Smooth muscle cell (in vitro differentiated cells): Measurements from ENCODE around the gene CACNA1B. TPM values are rescaled to one million over a fixed set of nuclear protein-coding genes. Genes with fewer than 3 reads are reported as not detected.
"Not testable (repeated sequence)": the region's sequence is repeated elsewhere in the genome, so short reads cannot be mapped to it uniquely, and the experiment has no call there.

Experiments used
- DNase-seq: peaks from one replicate; lab custom pipeline; 2025; ENCODE audit not compliant: unreplicated experiment; lab: John Stamatoyannopoulos, UW
- H2AFZ ChIP-seq: fragments of 200-600 bp; sonication (generic); 2 replicates; pipeline ENCODE4 v1.6.0; 2016; ENCODE audit warnings: antibody characterized with exemption, low read depth, mild to moderate bottlenecking
- H3F3A ChIP-seq: fragments of 200-600 bp; sonication (generic); 2 replicates; pipeline ENCODE4 v1.6.0; 2017; ENCODE audit warnings: antibody characterized with exemption, low read depth
- H3K27ac ChIP-seq: fragments of 200-600 bp; sonication (generic); 2 replicates; pipeline ENCODE4 v1.5.1; 2016; ENCODE audit warnings: low read depth, mild to moderate bottlenecking
- H3K27me3 ChIP-seq: fragments of 200-600 bp; sonication (generic); 2 replicates; pipeline ENCODE4 v1.6.1; 2016; ENCODE audit warnings: low read depth, mild to moderate bottlenecking
- H3K36me3 ChIP-seq: fragments of 200-600 bp; sonication (generic); 2 replicates; pipeline ENCODE4 v1.5.1; 2016; ENCODE audit warnings: low read depth
- H3K4me1 ChIP-seq: fragments of 200-600 bp; sonication (generic); 2 replicates; pipeline ENCODE4 v1.5.1; 2016; ENCODE audit warnings: low read depth
- H3K4me2 ChIP-seq: fragments of 200-600 bp; sonication (generic); 2 replicates; pipeline ENCODE4 v1.6.0; 2016; ENCODE audit warnings: mild to moderate bottlenecking
- H3K4me3 ChIP-seq: fragments of 200-600 bp; sonication (generic); 2 replicates; pipeline ENCODE4 v1.5.1; 2016; ENCODE audit warnings: mild to moderate bottlenecking
- H3K79me2 ChIP-seq: fragments of 200-600 bp; sonication (generic); 2 replicates; pipeline ENCODE4 v1.6.0; 2016; ENCODE audit warnings: low read depth, mild to moderate bottlenecking
- H3K9ac ChIP-seq: fragments of 200-600 bp; sonication (generic); 2 replicates; pipeline ENCODE4 v1.6.0; 2016; ENCODE audit warnings: low read depth
- H3K9me3 ChIP-seq: fragments of 200-600 bp; sonication (generic); replicated peaks from 2 replicates; pipeline ENCODE4 v1.5.1; 2016; ENCODE audit warnings: low read depth
- H4K20me1 ChIP-seq: fragments of 200-600 bp; sonication (generic); 2 replicates; pipeline ENCODE4 v1.6.0; 2016; ENCODE audit warnings: low read depth
- WGBS: methylation state at CpG from one replicate; pipeline ENCODE4 v1.1.7; 2016; ENCODE audit warnings: low lambda C conversion rate; 5-methylcytosine and 5-hydroxymethylcytosine counted together
- polyA plus RNA-seq: library from polyadenylated mRNA; unstranded; fragments of >200 nt; fragmentation: Nextera tagmentation; extraction: Ambion mirVana; gene quantifications from 2 replicates; pipeline ENCODE4 v1.2.1, GENCODE V29; 2016
- total RNA-seq: library from RNA; depleted of rRNA; stranded (reverse); fragments of >200 nt; gene quantifications from 2 replicates; pipeline ENCODE4 v1.2.3, GENCODE V29; 2014
- TF ChIP-seq, protein P1 (sequence below): fragments of 200-600 bp; sonication (generic); IDR thresholded peaks from 2 replicates; pipeline ENCODE4 v1.5.1; 2017; ENCODE audit warnings: borderline replicate concordance, mild to moderate bottlenecking, antibody characterized with exemption; ENCODE audit not compliant: insufficient read depth, poor library complexity, severe bottlenecking

CACNA1B gene
- total and polyA plus RNA-seq, 2 experiments from 2014 or later = 0.09 to 0.23 TPM

GRCh38 chr9:137882506-137882821 lies 4.9 kb downstream of the CACNA1B start:
- H2AFZ ChIP-seq = no peak overlapping the region
- no peak overlapping the region for H3K27ac ChIP-seq
- H3K27me3 ChIP-seq = peaks cover 13% of the 10 kb centered on the region
- TF ChIP-seq, protein P1, sequence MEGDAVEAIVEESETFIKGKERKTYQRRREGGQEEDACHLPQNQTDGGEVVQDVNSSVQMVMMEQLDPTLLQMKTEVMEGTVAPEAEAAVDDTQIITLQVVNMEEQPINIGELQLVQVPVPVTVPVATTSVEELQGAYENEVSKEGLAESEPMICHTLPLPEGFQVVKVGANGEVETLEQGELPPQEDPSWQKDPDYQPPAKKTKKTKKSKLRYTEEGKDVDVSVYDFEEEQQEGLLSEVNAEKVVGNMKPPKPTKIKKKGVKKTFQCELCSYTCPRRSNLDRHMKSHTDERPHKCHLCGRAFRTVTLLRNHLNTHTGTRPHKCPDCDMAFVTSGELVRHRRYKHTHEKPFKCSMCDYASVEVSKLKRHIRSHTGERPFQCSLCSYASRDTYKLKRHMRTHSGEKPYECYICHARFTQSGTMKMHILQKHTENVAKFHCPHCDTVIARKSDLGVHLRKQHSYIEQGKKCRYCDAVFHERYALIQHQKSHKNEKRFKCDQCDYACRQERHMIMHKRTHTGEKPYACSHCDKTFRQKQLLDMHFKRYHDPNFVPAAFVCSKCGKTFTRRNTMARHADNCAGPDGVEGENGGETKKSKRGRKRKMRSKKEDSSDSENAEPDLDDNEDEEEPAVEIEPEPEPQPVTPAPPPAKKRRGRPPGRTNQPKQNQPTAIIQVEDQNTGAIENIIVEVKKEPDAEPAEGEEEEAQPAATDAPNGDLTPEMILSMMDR = no peak
- H3K4me2 ChIP-seq = no peak overlapping the region
- H4K20me1 ChIP-seq = no peaks in the 10 kb centered on the region
- H3K9me3 ChIP-seq = no peaks in the 10 kb centered on the region
- no peaks in the 10 kb centered on the region for H3K79me2 ChIP-seq
- peaks cover 4% of the 10 kb centered on the region for H3K4me1 ChIP-seq
- H3K36me3 ChIP-seq = no peaks in the 10 kb centered on the region
- DNase-seq = no peak
- no peaks in the 10 kb centered on the region for H3F3A ChIP-seq
- 94% methylated on average over 10 of the region's 10 CpGs for WGBS
- no peak overlapping the region for H3K9ac ChIP-seq
- H3K4me3 ChIP-seq = no peak overlapping the region

GRCh38 chr9:137883977-137884376 lies 6.4 kb downstream of the CACNA1B start:
- not testable (repeated sequence) for H4K20me1 ChIP-seq, H3K9me3 ChIP-seq, H3K36me3 ChIP-seq, H3K79me2 ChIP-seq, H3K9ac ChIP-seq, DNase-seq, H3K4me2 ChIP-seq, H2AFZ ChIP-seq, H3K27ac ChIP-seq, H3K4me1 ChIP-seq, H3K27me3 ChIP-seq, H3K4me3 ChIP-seq, H3F3A ChIP-seq
- no CpG with 5 or more reads among the region's 6 CpGs for WGBS

- not testable (repeated sequence) for DNase-seq, H2AFZ ChIP-seq, H3F3A ChIP-seq, H3K27me3 ChIP-seq, H3K4me3 ChIP-seq, H3K36me3 ChIP-seq, H3K79me2 ChIP-seq, H3K27ac ChIP-seq, H3K4me2 ChIP-seq, H3K4me1 ChIP-seq, H3K9ac ChIP-seq, H4K20me1 ChIP-seq, H3K9me3 ChIP-seq
- WGBS = 80% methylated on average over 1 of the region's 7 CpGs
These were observed 7.0 kb downstream of the CACNA1B start for GRCh38 chr9:137884547-137884946.

DNA sequence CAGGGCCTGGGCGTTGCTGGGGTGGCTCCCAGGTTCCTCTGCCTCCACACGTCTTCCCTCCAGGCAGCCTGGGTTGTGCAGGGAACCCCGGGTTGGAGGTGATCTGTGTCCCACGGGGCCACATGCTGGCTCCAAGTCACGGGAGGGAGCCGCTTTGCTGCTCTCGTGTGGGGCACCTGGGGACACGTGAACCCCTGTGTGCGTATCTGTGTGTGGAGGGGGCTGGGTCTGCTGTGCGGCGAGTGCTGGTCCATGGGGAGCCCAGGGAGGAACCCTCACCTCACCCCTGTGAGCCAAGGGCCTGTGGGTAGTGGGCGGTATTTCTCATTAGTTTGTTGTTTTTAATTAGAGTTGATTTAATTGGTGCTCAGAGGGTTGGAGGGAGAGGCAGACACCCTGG lies 7.5 kb downstream of the CACNA1B start:
- H3K27me3 ChIP-seq, H3K79me2 ChIP-seq, H3K9ac ChIP-seq, H3F3A ChIP-seq, H3K36me3 ChIP-seq, H3K4me1 ChIP-seq, H2AFZ ChIP-seq, H3K4me3 ChIP-seq, H4K20me1 ChIP-seq, H3K9me3 ChIP-seq, H3K4me2 ChIP-seq, DNase-seq, H3K27ac ChIP-seq: not testable (repeated sequence)
- 90% methylated on average over 9 of the region's 12 CpGs for WGBS

DNA sequence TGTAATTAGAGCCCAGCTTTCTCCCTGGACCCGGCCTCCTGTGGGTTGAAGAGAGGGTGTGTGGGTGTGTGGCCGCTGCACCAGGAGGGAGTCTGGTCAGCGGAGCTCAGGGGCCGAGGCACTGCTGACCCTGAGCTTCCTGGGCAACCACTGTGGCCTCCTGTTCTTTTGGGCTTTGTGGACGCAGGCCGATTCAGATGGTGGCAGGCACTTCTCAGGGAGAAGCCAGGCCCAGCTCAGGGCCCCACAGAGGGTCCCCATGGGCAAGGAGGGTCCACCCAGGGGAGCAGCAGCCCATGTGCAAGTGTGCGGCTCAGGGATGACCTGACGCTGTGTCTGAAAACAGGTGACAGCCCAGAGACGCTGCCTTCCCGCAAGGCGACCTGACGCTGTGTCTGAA lies 11.0 kb downstream of the CACNA1B start:
- not testable (repeated sequence) for H3K9ac ChIP-seq, H3K9me3 ChIP-seq, H3K36me3 ChIP-seq, H4K20me1 ChIP-seq, DNase-seq, H3K27ac ChIP-seq, H3K4me1 ChIP-seq, H2AFZ ChIP-seq, H3K27me3 ChIP-seq, H3K4me2 ChIP-seq, H3K4me3 ChIP-seq, H3F3A ChIP-seq, H3K79me2 ChIP-seq
- WGBS = 91% methylated on average over 12 of the region's 12 CpGs

DNA sequence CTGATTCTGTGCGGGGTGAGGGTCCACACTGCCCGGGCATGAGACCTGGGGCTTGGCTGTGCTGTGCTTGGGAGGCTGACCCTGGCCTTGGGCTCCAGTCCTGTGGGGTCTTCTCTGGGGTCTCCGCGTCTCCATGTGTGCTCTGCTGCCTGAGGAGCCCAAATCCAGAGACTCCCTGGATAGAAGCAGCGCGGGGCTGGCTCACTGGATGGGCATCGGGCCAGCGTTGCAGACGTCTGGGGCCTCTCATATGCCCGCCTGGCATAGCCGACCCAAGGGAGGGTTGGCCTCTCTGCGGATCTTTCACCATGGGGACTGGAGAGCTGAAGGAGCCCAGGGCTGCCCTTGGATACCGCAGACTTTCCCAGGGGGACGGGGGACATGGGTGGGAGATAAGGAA lies 12.4 kb downstream of the CACNA1B start:
- H3K27ac ChIP-seq, H4K20me1 ChIP-seq, H3F3A ChIP-seq, H3K4me1 ChIP-seq, H3K4me2 ChIP-seq, H3K9me3 ChIP-seq, H3K9ac ChIP-seq, H2AFZ ChIP-seq, H3K4me3 ChIP-seq, H3K79me2 ChIP-seq, H3K27me3 ChIP-seq, H3K36me3 ChIP-seq, DNase-seq: not testable (repeated sequence)
- WGBS = 96% methylated on average over 12 of the region's 14 CpGs

GRCh38 chr9:137890768-137891587 lies 13.4 kb downstream of the CACNA1B start:
- H3K9me3 ChIP-seq, H3F3A ChIP-seq, H3K79me2 ChIP-seq, H3K27ac ChIP-seq, DNase-seq, H2AFZ ChIP-seq, H3K9ac ChIP-seq, H3K27me3 ChIP-seq, H3K4me2 ChIP-seq, H4K20me1 ChIP-seq, H3K4me3 ChIP-seq, H3K4me1 ChIP-seq, H3K36me3 ChIP-seq: not testable (repeated sequence)
- 90% methylated on average over 14 of the region's 24 CpGs for WGBS
